GM12873 (cell line): ENCODE results near the gene TMCC1.

ENCODE experiments used
- TF ChIP-seq, protein P1 (sequence below): IDR thresholded peaks from 2 replicates; pipeline ENCODE4 v1.5.1; 2012; ENCODE audit warnings: low read depth, mild to moderate bottlenecking, moderate library complexity, low read length, control low read depth; ENCODE audit not compliant: insufficient read depth; ENCODE audit errors: missing control alignments

Gene TMCC1

DNA sequence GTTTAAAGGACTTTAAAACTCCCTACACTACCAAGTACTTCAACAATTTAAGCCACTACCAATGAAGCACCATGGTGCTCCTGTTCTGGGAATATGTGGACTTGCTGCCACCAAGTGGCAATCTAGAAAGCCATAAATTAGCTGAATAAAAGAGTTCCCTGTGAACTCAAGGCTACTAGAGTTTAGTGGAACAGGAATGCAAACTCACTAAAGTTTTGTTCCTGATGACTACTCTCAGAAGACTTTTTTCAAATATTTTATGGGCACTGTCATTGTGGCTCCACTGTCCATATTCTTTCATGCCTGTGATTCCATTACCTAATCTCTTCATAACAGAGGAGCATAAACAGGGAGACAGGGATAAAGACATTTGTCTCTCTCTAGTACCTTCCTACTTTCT is 63.9 kb downstream of the TMCC1 start:
- TF ChIP-seq, protein P1, sequence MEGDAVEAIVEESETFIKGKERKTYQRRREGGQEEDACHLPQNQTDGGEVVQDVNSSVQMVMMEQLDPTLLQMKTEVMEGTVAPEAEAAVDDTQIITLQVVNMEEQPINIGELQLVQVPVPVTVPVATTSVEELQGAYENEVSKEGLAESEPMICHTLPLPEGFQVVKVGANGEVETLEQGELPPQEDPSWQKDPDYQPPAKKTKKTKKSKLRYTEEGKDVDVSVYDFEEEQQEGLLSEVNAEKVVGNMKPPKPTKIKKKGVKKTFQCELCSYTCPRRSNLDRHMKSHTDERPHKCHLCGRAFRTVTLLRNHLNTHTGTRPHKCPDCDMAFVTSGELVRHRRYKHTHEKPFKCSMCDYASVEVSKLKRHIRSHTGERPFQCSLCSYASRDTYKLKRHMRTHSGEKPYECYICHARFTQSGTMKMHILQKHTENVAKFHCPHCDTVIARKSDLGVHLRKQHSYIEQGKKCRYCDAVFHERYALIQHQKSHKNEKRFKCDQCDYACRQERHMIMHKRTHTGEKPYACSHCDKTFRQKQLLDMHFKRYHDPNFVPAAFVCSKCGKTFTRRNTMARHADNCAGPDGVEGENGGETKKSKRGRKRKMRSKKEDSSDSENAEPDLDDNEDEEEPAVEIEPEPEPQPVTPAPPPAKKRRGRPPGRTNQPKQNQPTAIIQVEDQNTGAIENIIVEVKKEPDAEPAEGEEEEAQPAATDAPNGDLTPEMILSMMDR = peak; percentile 44

DNA sequence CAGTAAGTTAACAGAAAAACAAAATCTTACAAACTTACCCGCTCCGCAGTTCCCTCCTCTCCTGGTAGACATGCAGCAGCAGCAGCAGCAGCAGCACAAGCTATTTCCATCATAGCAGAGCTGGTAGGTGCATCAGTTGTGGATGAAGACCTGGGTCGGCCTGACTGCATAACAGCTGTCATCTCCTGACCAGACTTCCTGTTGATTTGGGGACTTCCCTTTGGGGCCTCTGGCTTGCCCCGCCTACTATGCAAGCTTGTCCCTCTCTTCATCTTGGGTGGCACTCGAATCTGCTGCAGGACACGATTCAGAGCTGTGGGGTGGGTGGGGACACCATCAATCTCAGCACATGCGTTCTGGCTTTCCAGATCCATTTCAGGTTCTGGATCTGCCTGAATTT is 65.7 kb downstream of the TMCC1 start:
- TF ChIP-seq, protein P1 = no peak

DNA sequence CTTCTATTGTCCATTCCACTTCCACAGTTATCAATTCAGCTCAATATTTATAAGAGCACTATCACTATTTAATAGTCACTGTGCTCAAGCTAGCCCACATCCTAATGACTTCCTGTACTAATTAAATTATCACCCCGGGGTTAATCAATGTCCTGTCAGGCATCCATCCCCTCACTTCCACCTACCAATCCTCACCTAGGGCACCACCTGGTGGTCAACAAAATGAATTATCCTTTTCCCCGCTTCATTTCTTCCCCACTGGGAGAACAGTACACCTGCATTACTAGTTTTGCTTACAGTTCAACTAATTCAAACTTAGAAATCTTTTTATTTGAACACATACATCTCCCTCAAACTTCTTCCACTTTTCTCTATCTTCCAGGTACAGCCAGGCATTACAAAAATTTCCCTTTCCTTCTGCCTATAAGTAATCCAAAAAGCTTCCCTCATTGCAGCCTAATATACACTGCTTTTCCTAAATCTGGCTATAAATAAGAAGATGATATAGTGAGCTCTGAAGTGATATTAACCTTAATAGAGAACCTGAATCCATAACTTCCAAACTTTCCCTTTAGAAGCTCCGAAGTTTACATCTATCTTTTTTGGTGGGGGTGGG is 68.5 kb downstream of the TMCC1 start:
- TF ChIP-seq, protein P1 = peak; percentile 63

DNA sequence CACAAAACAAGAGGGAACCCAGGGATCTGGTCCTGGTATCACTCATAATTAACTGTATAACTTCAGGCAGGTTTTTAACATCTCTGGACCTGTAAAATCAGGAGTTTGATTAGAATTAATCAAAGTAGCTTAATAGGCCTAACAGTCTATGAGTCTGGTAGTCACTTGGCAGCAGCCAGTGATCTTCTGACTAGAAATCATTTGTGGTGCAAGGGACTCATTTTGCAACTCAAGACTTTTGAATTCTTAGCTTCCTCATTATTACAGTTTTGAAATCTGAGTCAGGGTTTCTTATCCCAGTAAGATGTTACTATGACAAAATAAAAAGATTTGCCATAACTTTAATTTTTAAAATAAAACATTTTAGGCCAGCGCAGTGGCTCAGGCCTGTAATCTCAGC is 70.8 kb downstream of the TMCC1 start:
- TF ChIP-seq, protein P1 = no peak

DNA sequence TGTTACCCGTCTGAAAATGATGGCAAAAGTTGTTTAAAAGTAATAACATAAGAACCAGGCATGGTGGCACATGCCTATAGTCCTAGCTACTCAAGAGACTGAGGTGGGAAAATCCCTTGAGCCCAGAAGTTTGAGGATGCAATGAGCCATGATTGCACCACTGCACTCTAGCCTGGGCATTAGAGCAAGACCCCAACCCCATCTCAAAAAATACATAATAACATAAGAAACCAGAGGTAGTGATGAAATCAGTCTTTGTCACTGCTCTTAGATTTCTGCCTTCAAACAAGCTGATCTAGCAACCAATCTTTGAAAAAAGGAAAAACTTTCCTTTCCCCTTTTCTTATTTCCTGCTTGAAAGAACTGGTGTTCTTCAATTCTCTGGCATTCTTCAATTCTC is 71.3 kb downstream of the TMCC1 start:
- TF ChIP-seq, protein P1 = no peak

DNA sequence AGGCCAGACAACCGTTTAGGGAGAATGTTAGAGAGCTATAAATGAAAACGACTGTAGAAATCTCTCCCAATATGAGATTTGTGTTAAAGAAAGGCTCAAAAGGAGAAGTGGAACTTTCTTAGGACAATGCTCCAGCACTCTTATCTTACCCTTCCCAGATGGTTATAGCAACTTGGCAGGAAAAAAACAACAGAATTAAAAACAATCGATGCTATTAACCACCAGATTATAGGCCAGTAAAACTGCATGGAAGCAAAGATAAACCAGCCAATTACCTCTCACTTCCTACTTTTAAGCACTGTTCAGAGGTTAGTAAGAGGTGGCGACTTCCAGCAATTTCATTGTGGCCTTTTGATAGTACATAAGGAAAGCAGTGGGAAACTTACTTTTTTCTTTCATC is 72.9 kb downstream of the TMCC1 start:
- TF ChIP-seq, protein P1 = no peak

DNA sequence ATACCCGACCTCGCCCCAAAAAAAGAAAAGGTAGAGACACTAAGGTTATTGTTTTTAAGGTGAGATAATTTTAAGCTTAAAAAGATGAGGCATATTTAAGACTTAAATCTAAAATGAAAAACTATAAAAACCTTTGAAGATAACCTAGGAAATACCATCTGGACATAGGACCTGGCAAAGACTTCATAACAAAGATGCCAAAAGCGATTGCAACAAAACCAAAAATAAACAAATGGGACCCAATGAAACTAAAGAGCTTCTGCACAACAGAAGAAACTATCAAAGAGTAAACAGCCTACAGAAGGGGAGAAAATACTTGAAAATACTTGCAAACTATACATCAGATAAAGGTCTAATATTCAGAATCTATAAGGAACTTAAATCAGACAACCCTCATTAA is 80.9 kb downstream of the TMCC1 start:
- TF ChIP-seq, protein P1 = no peak
